HL-60/S4 (cell line): ENCODE data around the gene MTG1.
"Not testable (repeated sequence)": the region's sequence is repeated elsewhere in the genome, so short reads cannot be mapped to it uniquely, and the experiment has no call there.

Experiments used
- in situ Hi-C: fragments of 300-500 bp; cut with MboI; formaldehyde crosslinking; loops from 2 replicates; pipeline ENCODE4 v1.14.3; 2022; ENCODE audit warnings: low sequenced_read_pairs

MTG1 gene

DNA sequence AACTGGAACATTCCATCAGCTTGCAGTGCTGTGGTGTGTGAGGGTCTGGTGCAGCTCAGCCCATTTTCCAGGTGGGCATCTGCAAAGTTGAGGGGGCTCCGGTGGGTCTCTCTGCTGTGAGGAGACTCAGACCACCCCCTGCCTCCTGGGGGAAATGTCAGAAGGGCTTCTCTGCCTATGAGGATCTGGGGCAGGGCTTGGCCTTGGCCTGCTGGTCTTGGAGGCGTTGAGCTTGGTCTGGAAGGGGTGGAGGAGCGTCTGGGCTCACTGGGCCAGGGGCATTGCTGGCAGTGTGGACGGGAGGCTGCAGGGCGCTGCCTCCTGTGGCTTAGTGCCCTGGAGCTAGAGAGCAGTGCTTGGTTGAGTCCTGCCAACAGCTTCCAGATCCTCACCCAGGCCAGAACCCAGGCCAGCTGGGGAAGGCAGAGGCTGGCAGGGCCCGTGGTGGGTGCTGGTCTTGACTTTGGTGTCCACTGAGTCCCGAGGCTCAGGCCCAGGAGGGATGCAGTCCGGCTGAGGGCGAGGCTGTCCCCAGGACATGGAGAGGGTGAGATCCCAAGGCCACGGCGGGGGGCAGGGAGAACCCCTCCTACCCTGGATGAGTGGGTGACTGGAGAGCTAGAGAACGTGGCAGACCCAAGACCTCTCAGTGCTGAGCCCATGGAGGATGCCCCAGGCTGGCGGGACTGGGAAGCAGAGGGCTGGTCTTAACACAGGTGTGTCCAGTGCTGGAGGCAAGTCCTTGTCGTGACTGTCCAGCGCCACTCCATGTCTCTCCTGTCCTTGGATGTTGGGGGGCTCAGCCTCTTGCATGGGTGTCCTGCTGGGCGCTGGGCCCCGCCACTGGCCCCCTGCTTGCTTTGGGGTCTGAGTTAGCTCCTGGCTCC, 27.6 kb downstream of the MTG1 start:
- in situ Hi-C loops, result loop anchor here (10.0 kb wide), 1 partner anchor 153 kb away; no protein-coding TSS in a partner anchor

DNA sequence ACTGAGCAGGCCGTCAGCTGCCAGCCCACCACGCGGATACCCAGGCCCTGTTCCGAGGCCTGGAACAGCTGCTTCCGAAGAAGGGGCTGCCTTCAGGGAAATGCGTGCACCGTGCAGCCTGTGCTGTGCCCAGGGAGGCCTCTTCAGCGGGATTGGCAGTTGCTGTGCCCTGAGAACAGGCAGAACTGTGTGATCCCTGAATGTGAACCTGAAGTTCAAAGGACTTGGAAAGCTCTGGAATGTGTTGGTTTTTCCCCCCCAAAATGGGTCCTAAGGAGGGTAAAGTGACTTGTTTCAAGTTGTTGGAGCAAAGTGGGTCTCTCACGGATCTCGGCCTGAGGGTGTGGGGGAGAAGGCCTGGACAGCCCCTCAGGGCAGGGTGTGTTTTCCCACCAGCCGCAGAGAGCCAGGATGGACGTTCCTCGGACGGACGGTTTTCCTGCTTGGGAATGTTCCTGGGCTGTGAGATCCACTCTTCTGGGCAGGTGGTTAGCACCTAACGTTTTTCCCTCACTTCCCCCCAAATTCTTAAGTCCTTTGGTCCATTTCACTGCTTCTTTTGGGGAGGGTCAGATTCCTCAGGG, 28.4 kb downstream of the MTG1 start:
- in situ Hi-C loops, result loop anchor here (10.0 kb wide), 1 partner anchor 152 kb away; no protein-coding TSS in a partner anchor

DNA sequence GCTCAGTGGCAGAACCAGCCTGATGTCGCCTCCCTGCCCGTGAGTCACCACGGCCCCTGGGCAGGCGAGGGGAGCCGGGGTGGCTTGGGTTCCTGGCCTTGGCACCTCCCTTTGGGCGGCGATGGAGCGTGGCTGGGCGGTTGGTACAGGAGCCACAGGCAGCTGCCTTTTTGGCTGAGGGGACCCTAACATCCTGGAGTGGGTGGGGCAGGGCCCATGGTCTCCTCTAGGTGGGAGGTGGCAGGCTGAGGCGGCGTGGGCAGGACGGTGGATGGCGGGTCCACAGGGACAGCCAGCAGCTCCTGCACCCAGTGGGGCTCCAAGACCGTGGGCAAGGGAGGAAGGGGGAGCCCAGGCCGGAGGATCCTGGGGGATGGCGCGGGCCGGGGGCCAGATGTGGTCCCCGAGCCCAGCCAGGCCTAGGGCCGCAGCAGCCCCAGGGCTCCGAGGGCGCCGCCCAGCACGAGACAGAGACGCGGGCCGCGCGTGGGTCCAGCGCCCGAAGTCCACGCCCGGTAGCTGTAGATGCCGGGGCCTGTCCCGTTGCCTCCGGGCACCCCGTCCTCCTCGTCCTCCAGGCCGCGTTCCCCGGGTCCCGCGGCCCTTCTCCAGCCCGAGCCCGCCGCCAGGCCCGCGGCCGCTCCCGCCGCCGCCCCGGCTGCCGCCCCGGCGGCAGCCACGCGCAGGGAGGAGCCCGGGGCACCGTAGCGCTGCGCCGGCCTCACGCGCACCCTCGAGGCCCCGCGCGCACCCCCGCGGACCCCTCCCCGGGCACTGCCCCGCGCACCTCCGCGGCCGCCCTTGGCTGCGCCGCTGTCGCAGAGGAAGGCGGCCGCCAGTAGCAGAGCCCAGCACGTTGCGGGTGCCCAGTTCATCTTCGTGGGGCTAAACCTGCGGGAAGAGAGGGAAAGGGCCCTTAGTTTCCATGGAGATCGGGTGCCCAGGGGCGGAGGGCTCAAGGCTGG, 29.1 kb downstream of the MTG1 start:
- in situ Hi-C loops, result loop anchor here (10.0 kb wide), 1 partner anchor 152 kb away; no protein-coding TSS in a partner anchor

DNA sequence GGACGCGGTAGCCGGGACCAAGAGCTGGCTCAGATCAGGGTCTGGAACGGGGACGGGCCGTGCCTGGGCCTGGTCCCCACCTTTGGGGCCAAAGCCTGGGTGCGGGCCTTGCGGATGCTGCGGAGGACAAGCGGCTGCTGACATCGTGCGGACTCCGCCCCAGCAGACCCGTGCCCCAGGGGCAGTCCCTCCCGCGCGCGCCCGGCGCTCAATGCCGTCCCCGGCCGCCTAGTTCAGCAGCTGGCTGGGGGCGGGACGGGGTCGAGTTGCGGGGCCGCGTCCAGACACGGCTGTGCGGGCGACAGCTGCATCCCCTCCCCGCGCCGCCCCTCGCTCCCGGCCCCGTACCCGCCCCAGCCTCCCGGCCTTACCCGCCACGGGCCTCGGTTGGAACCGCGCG, 30.1 kb downstream of the MTG1 start:
- in situ Hi-C loops, result loop anchor here (10.0 kb wide), 1 partner anchor 151 kb away; no protein-coding TSS in a partner anchor

DNA sequence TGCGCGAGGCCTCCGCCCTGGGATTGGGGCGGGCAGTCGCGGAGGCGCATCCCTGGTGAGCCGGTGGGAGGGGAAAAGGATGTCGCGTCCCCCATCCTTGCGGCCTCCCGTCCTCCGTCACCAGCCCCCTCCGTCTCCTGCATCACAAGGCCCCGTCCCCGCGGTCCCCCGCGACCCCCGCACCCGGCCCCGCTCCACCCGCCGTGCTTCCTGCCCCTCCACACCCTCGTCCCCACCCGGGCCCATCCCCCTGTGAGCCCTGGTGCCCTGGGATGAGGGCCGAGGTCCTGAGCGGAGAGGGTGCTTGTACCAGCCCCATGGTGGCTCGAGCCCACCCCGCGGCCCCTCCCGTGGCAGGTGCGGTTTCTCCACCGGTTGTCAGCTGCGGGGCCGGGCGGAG, 30.6 kb downstream of the MTG1 start, which contains the start of gene SPRN:
Gene SPRN (minus strand): TSS at position 25 of the 400 bp plus-strand sequence. CDS start 944 bp downstream, outside the sequence.
- in situ Hi-C loops, result loop anchor here (10.0 kb wide), 1 partner anchor 150 kb away; no protein-coding TSS in a partner anchor

GRCh38 chr10:133429571-133429970, 35.6 kb downstream of the MTG1 start:
- in situ Hi-C loops, result loop anchor here (10.0 kb wide), 1 partner anchor 145 kb away; no protein-coding TSS in a partner anchor

GRCh38 chr10:133431888-133432613, 38.1 kb downstream of the MTG1 start:
- in situ Hi-C loops, result not testable (repeated sequence)

DNA sequence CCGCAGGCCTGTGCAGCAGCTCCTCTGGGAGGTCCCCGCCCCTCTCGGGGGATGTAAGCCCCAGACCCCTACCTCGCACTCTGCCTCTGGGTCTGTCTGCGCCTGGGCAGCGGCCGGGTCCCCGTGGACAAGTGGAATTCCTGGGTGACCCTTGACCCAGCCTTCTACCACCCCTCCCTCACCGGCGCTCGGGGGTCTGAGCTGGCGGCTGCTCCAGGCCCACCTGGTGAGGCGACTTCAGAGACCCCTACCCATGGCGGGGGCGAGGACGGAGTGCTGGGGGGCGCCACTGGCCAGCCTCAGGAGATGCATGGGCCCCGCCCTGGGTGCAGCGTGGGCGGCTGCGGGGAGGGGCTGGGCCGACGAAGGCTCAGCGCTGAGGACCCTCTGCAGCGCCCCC, 38.8 kb downstream of the MTG1 start:
- in situ Hi-C loops, result not testable (repeated sequence)

DNA sequence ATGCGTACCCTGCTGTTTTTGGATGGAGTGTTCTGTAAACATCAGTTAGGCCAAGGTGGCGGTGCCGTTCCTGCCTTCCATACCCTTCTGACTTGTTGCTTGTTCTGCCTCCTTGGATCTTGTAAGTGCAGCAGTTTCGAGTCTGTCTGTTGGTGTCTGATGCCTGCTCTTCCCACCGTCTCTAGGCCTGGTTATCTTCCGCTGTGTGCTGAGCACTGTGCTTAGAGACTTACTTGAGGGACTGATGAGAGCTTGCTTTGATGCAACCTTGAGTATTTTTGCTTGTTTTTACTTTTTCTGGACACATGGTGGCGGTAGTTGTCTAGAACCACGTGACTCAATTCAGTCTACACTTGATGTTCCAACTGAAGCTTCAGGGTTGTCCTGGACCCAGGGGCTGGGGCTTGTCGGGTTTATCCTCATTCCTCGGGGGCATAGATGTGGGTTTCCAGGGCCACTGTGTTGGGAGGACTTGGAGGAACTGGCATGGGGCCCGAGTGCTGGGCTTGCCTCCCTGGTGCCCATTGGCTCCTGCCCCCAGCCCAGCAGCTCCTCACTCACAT, 44.8 kb downstream of the MTG1 start:
- in situ Hi-C loops, result no loop called here

GRCh38 chr10:133439517-133440461, 45.8 kb downstream of the MTG1 start:
- in situ Hi-C loops, result no loop called here

GRCh38 chr10:133440633-133441285, 46.8 kb downstream of the MTG1 start:
- in situ Hi-C loops, result no loop called here

DNA sequence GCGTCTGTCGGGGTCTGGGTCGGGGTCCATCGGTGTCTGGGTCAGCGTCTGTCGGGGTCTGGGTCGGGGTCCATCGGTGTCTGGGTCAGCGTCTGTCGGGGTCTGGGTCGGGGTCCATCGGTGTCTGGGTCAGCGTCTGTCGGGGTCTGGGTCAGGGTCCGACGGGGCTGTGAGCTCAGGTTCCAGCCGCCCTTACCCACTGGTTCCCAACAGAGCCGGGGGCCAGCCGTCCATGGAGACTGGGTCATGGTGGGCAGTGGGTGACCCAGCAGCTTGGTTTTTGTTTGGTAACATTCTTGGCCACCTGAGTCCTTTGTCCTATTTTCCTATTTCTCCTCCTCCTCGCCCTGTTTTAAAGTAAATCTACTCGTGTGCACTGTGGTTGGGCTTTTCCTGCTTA, 47.4 kb downstream of the MTG1 start:
- in situ Hi-C loops, result not testable (repeated sequence)

GRCh38 chr10:133441780-133442179, 47.8 kb downstream of the MTG1 start:
- in situ Hi-C loops, result no loop called here

DNA sequence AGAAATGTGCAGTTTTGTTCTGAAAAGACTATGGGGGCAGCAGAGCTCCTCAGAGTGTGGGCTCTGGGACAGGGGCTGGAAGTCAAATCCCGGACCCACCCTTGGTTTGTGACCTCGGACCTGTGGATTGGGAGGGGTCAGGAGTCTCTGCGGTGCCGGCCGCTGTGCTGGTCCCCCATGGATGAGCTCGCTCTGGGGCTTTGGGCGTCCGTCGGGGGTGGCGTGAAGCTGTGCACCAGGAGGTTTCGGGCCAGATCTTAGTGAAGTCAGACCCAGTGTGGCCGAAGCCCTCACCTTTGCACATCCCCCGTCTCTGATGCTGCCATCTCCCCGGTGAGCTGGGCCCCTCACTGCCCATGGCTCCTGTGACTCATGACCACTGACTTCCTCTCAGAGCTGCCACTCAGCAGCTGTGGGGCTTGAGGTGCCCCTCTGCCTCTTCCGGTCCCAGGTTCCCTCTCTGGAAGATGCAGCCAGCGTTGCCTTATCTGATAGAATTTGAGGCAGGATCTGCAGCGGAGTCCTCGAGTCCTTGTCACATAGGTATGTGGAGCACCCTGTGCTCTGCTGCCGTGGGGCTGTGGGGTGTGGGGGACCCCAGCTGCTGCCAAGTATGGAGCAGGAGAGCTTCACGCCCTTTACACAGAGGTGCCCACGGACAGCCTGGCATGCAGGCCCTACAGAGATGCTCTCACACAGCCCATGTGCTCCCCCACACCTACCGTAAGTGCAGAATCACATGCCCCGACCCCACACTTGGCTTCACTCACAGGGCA, 48.4 kb downstream of the MTG1 start:
- in situ Hi-C loops, result no loop called here

DNA sequence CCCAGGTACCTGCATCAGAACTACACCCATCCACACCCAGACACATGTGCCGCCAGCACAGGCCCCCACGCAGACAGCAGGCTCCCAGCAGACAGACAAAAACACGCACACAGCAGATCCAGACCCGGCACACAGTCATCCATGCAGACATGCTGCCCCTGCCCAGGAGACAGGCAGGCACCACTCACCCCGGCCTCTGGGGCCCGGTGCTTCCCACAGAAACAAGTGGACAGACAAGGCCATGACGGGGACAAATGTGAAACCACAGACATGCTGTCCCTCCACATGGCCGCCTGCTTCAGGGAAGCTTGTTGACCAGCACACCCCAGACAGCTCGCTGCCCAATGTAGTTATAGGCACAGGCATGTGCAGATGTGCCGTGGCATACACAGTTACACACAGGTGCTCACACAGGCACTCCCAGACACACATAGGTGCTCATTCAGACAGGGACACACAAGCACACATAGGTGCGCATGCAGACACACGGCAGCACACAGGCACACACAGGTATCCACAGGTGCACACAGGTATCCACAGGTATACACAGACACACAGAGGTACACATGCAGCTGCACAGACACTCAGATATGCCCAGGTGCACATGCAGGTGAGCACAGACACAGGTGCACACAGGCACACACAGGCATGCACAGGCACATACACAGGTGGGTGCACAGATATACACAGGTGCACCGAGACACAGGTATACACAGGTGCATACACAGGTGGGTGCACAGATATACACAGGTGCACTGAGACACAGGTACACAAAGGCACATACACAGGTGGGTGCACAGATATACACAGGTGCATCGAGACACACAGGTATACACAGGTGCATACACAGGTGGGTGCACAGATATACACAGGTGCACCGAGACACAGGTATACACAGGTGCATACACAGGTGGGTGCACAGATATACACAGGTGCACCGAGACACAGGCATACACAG, 49.3 kb downstream of the MTG1 start:
- in situ Hi-C loops, result no loop called here
